Activated B cell treated with CpG ODN at 0.5 μM for 24 hours (primary cell): ENCODE measurements around the gene CFAP97. TPM values are rescaled to one million over a fixed set of nuclear protein-coding genes. Genes with fewer than 3 reads are reported as not detected.

Source experiments
- ATAC-seq: fragments of 200-7000 bp; cut with Tn5 transposase; one replicate; pipeline ENCODE4 v1.10.0; 2021; ENCODE audit warnings: low read depth, mild to moderate bottlenecking, moderate library complexity
- CTCF ChIA-PET: fragments of 350-600 bp; sonication (Branson Sonifier 250); formaldehyde crosslinking; loops from one replicate; lab custom pipeline; 2021; ENCODE audit warnings: antibody characterized with exemption; lab: Charles Lee
- POLR2A ChIA-PET: fragments of 350-600 bp; sonication (Branson Sonifier 250); formaldehyde crosslinking; loops from one replicate; lab custom pipeline; 2021; ENCODE audit warnings: antibody characterized with exemption; lab: Charles Lee
- DNase-seq: peaks from one replicate; pipeline ENCODE4 v3.0.0; 2022
- H3K27ac Mint-ChIP-seq: one replicate; pipeline ENCODE4 v1.8.0; 2020; ENCODE audit warnings: mixed read lengths
- H3K27me3 Mint-ChIP-seq: one replicate; pipeline ENCODE4 v1.8.0; 2021; ENCODE audit warnings: mixed read lengths
- H3K36me3 Mint-ChIP-seq: one replicate; pipeline ENCODE4 v1.8.0; 2021; ENCODE audit warnings: low read depth, mixed read lengths
- H3K4me1 Mint-ChIP-seq: one replicate; pipeline ENCODE4 v1.8.0; 2021; ENCODE audit warnings: mixed read lengths
- H3K4me3 Mint-ChIP-seq: one replicate; pipeline ENCODE4 v1.8.0; 2020; ENCODE audit warnings: mild to moderate bottlenecking, mixed read lengths
- H3K9me3 Mint-ChIP-seq: one replicate; pipeline ENCODE4 v1.8.0; 2020; ENCODE audit warnings: mixed read lengths
- CTCF ChIP-seq: fragments of 200-600 bp; IDR thresholded peaks from one replicate; pipeline ENCODE4 v1.8.0; 2022; ENCODE audit warnings: antibody characterized with exemption, mild to moderate bottlenecking
- intact Hi-C: fragments of 100-400 bp; cut with micrococcal nuclease; formaldehyde crosslinking; loops from one replicate; pipeline ENCODE4 v1.15.1; 2024
- total RNA-seq: library from RNA; stranded (reverse); gene quantifications from 2 replicates; pipeline ENCODE4 v1.2.3, GENCODE V29; 2022

The CFAP97 gene
- total RNA-seq, 1 donor from 2014 or later: 44.1 TPM

DNA sequence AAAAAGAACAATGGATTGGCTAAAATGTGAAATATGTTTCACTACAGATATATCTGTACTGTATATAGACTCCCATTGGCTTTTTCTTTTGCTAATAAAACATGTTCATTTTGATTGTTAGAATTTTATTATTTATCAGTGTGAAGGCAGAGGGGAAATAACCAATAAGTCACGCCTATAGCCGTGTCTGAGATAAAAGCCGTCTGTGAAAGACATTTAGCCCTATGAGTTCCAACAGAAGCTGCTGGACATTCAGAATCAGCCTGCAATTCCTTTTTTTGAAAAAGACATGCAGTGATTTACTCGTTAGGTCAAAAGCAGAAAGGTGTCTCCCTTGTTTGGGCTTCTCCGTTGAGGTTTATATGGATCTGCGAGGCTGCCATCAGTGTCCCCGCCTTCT is 84.9 kb downstream of the CFAP97 start:
- DNase-seq: no peak
- intact Hi-C loops: no loop called here

GRCh38 chr4:185117300-185117934 is 86.4 kb downstream of the CFAP97 start:
- ChIA-PET CTCF (no interaction called here), POLR2A (no interaction called here)
- H3K27me3 Mint-ChIP-seq: peaks cover 15% of the 10 kb centered on the region
- no peak for ATAC-seq
- TF ChIP-seq CTCF: no peak
- no peaks in the 10 kb centered on the region for H3K36me3 Mint-ChIP-seq
- intact Hi-C loops: no loop called here
- no peaks in the 10 kb centered on the region for H3K9me3 Mint-ChIP-seq
- H3K4me3 Mint-ChIP-seq: no peak overlapping the region
- H3K27ac Mint-ChIP-seq: no peak overlapping the region
- peaks cover 1% of the 10 kb centered on the region for H3K4me1 Mint-ChIP-seq
- no peak for DNase-seq

More for the DNA sequence above, 84.9 kb downstream of the CFAP97 start:
- ChIA-PET POLR2A (no interaction called here), CTCF (no interaction called here)
- Mint-ChIP-seq H3K27me3 (peaks cover 17% of the 10 kb centered on the region), H3K9me3 (no peaks in the 10 kb centered on the region), H3K4me3 (no peak overlapping the region), H3K27ac (no peak overlapping the region), H3K4me1 (peaks cover 9% of the 10 kb centered on the region), H3K36me3 (no peaks in the 10 kb centered on the region)
- no peak for ATAC-seq
- TF ChIP-seq CTCF: no peak

- Mint-ChIP-seq H3K9me3 (no peaks in the 10 kb centered on the region), H3K4me3 (no peak overlapping the region), H3K27me3 (peaks cover 14% of the 10 kb centered on the region), H3K4me1 (no peaks in the 10 kb centered on the region), H3K36me3 (no peaks in the 10 kb centered on the region), H3K27ac (no peak overlapping the region)
- ChIA-PET POLR2A (no interaction called here), CTCF (interaction anchor here (1.1 kb wide), 1 partner anchor 8 kb away, joined by 3 read pairs; no protein-coding TSS in a partner anchor)
- no peak for ATAC-seq
- TF ChIP-seq CTCF: no peak
- intact Hi-C loops: no loop called here
- DNase-seq: no peak
Observed at GRCh38 chr4:185115827-185116232, 88.0 kb downstream of the CFAP97 start.

- Mint-ChIP-seq H3K4me3 (no peak overlapping the region), H3K27ac (no peak overlapping the region), H3K36me3 (no peaks in the 10 kb centered on the region), H3K4me1 (no peaks in the 10 kb centered on the region), H3K9me3 (no peaks in the 10 kb centered on the region), H3K27me3 (peaks cover 12% of the 10 kb centered on the region)
- DNase-seq (no peak), ATAC-seq (no peak)
- intact Hi-C loops: no loop called here
- ChIA-PET POLR2A (no interaction called here), CTCF (no interaction called here)
- no peak for TF ChIP-seq CTCF
Observed at GRCh38 chr4:185113340-185113739, 90.5 kb downstream of the CFAP97 start.

- H3K9me3 Mint-ChIP-seq: no peaks in the 10 kb centered on the region
- no peak overlapping the region for H3K4me3 Mint-ChIP-seq
- TF ChIP-seq CTCF: no peak
- no peaks in the 10 kb centered on the region for H3K36me3 Mint-ChIP-seq
- ChIA-PET CTCF (interaction anchor here (0.6 kb wide), 1 partner anchor 12 kb away, joined by 3 read pairs; no protein-coding TSS in a partner anchor), POLR2A (no interaction called here)
- H3K4me1 Mint-ChIP-seq: no peaks in the 10 kb centered on the region
- H3K27ac Mint-ChIP-seq: no peak overlapping the region
- H3K27me3 Mint-ChIP-seq: peaks cover 12% of the 10 kb centered on the region
- ATAC-seq (no peak), DNase-seq (no peak)
- intact Hi-C loops: no loop called here
Observed at GRCh38 chr4:185112104-185112503, 91.7 kb downstream of the CFAP97 start.
